GM21526 (cell line): Measurements from ENCODE around the gene MTF2.
"Not testable (repeated sequence)": the region's sequence is repeated elsewhere in the genome, so short reads cannot be mapped to it uniquely, and the experiment has no call there.

Source experiments
- ATAC-seq: cut with Tn5 transposase; IDR thresholded peaks from one replicate; pipeline ENCODE4 v1.9.1; 2021; ENCODE audit warnings: moderate library complexity; ENCODE audit not compliant: unreplicated experiment, low FRiP score

Gene MTF2

GRCh38 chr1:93078986-93079654 is at the start of gene MTF2:
Gene MTF2, plus strand, starts transcription at chr1:93079283. Its CDS starts 244 bp downstream, at chr1:93079527.
- peak; percentile 65 for ATAC-seq

- ATAC-seq, result no peak
Observed at GRCh38 chr1:93029317-93029716, 49.8 kb upstream of the MTF2 start.

- ATAC-seq, result not testable (repeated sequence)
Observed at GRCh38 chr1:93030191-93030590, 48.9 kb upstream of the MTF2 start.

GRCh38 chr1:93031711-93032110 is 47.4 kb upstream of the MTF2 start:
- no peak for ATAC-seq

- no peak for ATAC-seq
Observed at GRCh38 chr1:93033029-93033428, 46.1 kb upstream of the MTF2 start.

GRCh38 chr1:93033785-93034184 is 45.3 kb upstream of the MTF2 start:
- ATAC-seq, result peak; percentile 84

- no peak for ATAC-seq
Observed at GRCh38 chr1:93034397-93034796, 44.7 kb upstream of the MTF2 start.

GRCh38 chr1:93036672-93037071 is 42.4 kb upstream of the MTF2 start:
- no peak for ATAC-seq

GRCh38 chr1:93042187-93043056 is 36.7 kb upstream of the MTF2 start:
- ATAC-seq, result peak; percentile 87

GRCh38 chr1:93043057-93043557 is 36.0 kb upstream of the MTF2 start:
- no peak for ATAC-seq

- no peak for ATAC-seq
Observed at GRCh38 chr1:93047618-93048017, 31.5 kb upstream of the MTF2 start.

GRCh38 chr1:93051961-93052360 is 27.1 kb upstream of the MTF2 start:
- ATAC-seq, result no peak

- ATAC-seq, result no peak
Observed at GRCh38 chr1:93056214-93056613, 22.9 kb upstream of the MTF2 start.

GRCh38 chr1:93056649-93057048 is 22.4 kb upstream of the MTF2 start:
- ATAC-seq, result no peak

- no peak for ATAC-seq
Observed at GRCh38 chr1:93061895-93062792, 16.9 kb upstream of the MTF2 start.

GRCh38 chr1:93076268-93076667 is 2.8 kb upstream of the MTF2 start:
- ATAC-seq, result no peak

GRCh38 chr1:93078203-93078602 is 880 bp upstream of the MTF2 start:
- no peak for ATAC-seq

GRCh38 chr1:93078638-93078985 is 471 bp upstream of the MTF2 start:
- ATAC-seq, result no peak

GRCh38 chr1:93079685-93080141 is 630 bp downstream of the MTF2 start:
- no peak for ATAC-seq

- ATAC-seq, result peak; percentile 57
Observed at GRCh38 chr1:93080179-93080823, 1.2 kb downstream of the MTF2 start.
